Nucleus accumbens (tissue), 56 donors: ENCODE measurements around the gene RIC3.

Source experiments
- DNase-seq, 56 donors: peaks; one replicate each; lab custom pipeline; 2025; lab: John Stamatoyannopoulos, UW

RIC3 gene

DNA sequence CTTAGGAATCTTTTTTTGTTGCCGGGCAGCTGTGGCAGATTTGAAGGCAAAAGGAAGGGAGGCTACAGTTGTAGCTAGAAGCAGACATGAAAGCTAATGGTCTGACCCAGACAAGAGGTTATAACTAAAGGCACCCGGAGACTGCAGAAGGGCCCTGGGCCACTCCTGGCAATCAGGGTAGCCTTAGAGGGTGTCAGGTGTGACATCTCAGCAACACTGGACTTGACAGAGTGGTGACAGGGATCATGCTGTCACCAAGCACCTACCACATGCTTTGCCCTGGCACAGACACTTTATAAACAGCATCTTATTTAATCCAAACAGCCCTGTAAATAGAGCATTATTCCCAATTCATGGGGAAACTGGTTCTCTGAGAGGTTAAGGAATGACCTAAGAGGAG is 62.1 kb downstream of the RIC3 start:
- DNase-seq: no peak

DNA sequence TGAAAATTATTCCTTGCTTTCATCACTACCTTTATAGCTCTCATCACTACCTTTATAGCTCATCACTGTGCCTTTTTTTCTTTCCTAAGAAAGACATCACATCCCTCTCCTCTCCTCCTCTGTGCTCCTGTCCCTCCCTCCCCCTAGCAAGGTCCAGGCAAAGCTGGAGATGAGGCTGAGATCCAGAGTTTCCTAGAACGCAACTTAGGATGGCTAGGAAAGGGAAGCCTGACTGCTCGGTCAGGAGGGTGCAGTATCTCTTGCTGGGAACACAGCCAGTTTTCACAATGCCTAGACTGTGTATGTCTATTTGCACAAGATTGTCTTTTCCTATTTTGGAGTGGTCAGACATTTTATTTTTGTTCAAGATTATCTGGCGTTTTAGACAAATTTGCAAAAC is 63.2 kb downstream of the RIC3 start:
- DNase-seq: no peak

DNA sequence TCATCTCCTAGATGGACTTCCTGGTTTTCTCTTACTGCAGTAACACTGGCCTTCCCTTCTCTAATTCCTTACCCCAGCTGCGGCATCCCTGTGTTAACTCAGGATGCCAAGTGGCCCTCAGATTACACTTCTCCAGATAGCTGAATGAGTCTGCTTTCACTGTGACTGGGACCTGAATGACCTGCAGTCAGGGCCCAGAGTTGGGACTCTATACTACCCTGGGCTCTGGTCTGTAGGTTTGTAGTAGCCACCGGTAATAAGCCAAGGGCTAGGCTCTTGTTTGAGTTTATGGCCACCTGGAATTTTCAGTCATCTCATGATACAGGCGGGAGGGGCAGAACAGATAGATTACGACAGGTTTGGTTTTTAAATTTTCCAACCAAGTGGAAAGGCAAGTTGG is 63.7 kb downstream of the RIC3 start:
- no peak for DNase-seq

DNA sequence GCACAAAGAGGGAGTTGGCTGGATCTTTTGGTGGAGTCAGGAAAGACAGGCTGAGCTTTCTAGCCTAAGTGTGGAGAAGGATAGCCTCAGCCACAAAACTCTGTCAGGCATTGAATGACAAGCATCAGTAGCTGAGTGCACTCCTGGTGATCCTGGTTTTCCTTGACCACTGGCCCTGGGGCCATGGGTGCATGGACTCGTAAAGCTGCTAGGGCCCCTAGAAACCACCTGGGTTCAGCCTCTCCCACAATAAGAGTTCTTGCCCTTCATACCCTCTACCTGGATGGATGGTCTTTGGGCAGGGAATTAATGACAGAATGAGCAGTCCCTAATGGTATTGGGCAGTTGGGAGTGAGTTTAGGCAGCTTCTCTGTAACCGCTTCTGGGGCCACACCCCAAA is 64.9 kb downstream of the RIC3 start:
- no peak for DNase-seq

DNA sequence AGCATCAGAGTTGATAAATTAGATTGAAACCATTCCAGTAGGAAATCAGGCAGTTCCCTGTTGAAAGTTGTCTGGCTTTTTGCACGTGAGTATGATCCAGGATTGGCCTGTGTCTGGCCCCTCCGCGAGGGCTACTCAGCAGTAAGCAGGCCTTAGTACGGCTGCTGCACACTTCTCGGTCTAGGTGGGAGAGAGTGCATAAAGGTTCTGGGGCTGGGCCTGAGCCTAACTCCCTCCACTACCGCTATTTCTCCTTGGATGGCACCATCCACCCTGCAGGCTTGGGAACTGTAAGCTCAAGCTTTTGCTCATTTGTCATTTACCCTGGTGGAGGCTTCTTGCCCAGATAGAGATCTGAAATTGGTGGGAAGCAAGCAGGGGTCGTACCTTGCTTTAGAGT is 65.9 kb downstream of the RIC3 start:
- no peak for DNase-seq

DNA sequence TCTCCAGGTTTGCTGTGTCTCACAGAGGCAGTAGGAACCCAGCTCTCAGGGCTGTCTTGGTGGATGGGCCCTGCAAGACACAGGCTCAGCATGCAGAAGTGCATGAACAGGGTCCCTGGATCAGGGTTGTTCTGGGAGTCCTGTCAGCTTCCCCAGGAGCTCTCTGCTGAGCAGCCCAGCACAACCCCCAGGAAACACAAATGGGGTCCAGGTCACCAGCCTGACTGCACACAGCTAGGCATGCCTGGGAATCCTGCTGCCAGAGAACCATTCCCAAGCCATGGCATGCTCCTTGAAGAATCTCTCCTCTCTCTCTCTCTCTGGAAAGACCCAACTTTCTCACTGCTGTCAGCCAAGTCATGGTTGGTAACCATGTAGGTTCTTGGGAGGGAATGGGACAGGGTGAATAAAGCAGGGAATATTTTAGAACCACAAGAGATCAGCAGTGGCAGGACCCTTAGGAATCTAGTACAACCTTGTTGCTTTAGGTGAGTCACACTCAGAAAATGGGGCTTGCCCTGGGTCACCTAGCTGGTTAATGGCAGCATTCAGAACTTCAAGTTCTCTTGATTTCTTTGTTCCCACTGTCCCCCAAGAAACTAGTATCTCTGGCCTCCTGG is 66.4 kb downstream of the RIC3 start:
- DNase-seq: no peak

DNA sequence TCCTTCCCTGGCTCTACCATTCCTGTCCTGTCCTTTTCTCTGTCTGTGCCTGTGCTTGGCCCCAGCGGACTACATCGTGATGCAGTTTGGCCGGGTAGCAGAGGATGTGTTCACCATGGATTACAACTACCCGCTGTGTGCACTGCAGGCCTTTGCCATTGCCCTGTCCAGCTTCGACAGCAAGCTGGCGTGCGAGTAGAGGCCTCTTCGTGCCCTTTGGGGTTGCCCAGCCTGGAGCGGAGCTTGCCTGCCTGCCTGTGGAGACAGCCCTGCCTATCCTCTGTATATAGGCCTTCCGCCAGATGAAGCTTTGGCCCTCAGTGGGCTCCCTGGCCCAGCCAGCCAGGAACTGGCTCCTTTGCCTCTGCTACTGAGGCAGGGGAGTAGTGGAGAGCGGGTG is 67.4 kb downstream of the RIC3 start:
- no peak for DNase-seq

DNA sequence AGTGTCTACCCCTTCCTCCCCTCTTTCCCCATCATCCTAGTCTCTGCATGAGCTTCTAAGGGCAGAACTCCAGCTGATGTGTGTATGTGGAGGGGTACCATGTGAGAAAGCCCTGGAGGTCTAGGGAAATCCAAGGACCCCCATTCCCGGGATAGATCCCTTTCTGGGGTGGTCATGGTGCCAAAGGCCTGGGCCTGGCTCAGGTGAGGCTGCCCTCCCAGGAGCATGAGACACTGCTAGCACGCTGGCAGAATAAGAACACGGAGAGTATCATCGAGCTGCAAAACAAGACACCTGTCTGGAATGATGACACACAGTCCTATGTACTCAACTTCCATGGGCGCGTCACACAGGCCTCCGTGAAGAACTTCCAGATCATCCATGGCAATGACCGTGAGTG is 68.2 kb downstream of the RIC3 start:
- DNase-seq: no peak

DNA sequence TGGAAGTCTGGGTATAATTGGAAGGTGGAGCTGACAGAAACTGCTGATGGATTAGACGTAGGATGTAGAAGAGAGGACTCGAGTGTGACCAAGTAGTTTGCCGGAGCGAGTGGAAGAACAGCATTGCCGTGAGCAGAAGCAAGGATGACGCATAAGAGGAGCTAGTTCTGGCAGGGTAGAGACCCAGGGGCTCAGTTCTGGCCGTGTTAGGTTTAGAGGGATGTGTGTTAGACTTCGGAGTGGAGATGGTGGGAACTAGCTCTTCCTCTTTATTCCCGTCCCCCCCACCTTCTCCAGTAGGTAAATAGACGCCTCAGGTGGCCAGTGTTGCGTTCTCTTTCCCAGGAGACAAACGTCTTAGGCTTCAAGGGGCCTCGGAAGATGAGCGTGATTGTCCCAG is 68.7 kb downstream of the RIC3 start:
- no peak for DNase-seq

DNA sequence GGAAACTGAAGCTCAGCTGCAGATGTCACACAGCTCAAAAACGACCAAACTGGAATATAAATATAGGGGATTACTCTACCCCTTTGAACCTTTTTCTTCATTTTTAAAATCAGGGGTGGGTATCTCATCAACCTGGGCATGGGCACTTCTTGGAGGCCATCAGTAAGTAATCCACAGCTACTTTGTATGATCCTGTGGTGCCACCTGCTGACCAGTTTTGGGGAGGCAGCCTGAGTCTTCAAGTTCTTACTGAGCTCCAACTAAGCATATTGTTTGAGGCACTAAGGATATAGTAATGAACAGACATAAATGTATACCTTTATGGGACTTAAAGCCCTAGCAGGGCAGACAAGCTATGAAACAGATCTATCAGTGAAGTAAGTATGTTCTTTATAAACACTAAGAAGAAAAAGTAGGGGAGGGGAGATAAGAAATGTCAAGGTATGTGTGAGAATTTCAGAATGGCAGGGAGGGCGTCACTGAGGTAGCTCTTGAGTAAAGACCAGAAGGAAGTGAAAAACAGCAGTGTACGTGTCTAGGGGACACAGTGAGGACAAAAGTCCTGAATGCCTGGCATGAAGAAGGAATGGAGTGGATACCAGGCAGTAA is 69.4 kb downstream of the RIC3 start:
- DNase-seq: peak in 39 of 56 donors; percentile 18 to 87 (median 53)

DNA sequence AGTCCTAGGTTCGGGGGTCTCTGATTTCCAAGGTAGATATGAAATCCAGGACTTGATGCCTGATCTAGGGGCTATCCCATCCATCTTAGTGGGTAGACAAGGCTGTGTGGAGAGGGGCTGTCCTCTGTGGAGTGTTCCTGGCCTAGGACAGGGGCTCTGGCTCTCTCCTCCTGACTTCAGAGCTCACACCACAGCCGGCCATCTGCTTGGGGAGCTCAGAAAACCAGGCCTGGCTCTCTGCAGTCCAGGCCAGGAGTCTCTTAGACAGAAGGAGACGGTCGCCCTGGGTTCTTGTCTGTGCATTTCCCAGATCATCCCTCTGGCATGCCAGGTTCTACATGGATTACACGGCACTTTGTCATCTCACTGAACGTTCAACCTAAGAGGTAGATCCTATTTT is 69.9 kb downstream of the RIC3 start:
- DNase-seq: no peak

DNA sequence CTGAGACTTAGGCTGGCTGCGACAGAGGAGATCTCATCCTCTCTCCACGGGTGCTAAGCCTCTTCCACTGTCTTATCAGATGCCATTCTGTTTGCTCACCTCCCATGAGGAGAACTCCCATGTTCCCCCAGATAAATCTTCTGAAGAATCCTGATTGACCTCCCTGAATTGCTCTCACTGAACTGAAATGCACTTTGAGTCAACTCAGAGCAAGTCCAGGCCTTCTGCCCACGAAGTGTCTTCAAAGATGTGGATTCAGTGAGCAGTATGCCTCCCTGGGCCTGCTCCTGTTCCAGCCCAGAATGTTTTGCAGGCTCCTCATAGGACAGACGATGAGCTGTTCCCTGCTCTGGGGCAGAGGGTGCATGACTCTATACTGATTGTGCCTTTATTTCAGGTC is 70.5 kb downstream of the RIC3 start:
- DNase-seq: no peak

DNA sequence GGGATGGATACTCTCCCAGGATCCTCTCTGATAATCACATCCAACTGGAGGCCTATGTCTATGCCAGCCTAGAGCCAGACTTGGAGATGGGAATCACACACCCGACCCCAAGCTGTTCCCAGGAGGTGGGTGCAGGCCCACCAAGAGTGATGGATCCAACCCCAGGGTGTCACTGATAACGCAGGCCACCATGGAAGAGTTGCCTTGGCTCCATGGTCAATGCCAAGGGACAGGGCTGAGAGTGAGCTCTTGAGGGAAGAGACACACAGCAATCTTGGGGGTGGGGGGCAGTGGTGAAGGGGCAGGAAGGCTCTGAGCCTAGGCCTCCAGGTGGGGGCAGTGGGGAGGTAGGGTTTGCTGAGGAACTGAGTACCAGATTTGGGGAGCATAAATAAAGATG is 70.9 kb downstream of the RIC3 start:
- DNase-seq: no peak

DNA sequence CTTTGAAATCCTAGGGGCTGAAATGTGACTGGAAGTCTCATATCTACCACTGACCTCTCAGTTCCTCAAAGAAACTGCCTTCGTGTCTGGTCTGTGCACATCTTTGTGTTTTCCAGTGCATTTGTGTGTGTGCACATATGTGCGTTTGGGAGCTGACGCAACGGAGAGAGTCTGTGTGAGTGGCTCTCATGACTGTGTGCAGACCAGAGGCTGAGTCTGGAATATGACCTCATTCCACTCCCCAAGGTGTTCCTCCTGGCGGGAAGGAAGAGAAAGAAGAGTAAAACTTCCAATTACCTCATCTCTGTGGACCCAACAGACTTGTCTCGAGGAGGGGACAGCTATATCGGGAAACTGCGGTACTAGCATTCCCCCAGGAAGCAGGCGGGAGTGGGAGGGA is 71.4 kb downstream of the RIC3 start:
- no peak for DNase-seq

DNA sequence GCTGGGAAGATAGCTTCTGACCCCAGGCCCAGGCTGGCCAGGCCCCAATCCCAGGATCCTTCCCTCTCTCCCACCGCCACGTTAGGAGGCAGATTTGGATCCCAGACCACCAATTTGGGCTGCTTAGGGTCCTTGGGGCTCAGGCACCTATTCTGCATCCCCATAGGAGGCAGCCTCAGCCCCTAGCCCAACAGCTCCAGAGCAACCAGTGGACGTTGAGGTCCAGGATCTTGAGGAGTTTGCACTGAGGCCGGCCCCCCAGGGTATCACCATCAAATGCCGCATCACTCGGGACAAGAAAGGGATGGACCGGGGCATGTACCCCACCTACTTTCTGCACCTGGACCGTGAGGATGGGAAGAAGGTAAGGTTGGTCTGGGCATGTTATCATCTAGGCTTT is 71.8 kb downstream of the RIC3 start:
- no peak for DNase-seq

DNA sequence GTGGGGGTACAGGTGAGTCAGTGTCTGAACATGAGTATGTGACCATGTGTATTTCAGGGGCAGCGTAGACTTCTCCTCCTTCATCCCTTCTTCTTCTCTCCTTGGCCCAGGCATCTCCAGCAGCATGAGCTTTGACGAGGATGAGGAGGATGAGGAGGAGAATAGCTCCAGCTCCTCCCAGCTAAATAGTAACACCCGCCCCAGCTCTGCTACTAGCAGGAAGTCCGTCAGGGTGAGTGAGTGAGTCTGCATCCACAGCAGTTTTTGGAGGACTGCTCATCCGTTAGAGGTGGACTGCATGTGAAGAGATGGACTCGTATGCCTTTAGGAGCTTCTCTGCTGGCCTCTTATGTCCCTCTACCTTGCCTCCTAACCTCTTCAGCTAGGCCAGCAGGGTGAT is 72.2 kb downstream of the RIC3 start:
- DNase-seq: no peak

DNA sequence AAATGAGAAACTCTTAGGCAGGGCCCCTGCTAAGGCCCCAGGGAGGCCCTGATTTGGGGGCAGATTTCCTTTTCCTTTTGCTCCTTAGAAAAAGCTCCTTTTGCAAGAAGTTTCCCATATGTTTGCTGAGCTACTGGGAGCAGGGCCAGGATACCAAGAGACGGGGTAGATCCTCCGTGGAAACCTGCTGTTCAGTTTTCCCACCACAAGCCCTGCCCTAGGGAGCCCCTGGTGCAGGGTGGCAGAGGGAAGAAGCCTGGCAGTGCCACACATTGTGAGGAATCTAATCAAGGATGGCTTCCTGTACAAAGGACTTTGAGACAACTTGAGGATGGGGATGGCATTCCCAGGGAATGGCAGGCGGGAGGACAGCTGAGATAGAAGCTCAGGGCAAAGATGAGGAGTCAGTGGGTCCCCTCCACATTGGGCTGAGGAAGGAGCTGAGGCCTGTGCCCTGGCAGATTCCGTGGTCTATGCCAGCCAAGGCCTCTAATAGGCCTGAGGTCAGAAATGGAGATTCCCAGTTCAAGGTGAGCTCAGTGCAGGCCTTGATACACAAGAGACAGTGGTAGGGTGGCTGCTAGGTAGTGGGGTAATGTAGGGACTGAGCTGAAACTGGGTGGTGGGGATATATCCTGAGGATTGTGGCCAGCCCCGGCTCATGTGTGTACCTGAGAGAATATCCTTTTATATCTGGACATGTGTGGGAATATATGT is 72.9 kb downstream of the RIC3 start:
- DNase-seq: no peak

DNA sequence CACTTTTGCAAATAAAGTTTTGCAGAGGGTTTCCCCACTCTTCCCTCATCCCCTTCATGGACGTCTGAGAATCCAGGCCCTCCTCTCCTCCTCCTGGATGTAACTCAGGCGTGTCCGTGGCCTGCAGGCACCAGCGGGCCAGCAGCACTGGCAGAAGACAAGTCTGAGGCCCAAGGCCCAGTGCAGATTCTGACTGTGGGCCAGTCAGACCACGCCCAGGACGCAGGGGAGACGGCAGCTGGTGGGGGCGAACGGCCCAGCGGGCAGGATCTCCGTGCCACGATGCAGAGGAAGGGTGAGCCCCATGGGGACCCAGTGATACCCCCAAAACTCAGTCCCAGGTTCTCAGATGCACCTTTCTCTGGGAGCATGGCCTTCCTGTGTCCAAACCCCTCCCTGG is 73.5 kb downstream of the RIC3 start:
- DNase-seq: no peak

DNA sequence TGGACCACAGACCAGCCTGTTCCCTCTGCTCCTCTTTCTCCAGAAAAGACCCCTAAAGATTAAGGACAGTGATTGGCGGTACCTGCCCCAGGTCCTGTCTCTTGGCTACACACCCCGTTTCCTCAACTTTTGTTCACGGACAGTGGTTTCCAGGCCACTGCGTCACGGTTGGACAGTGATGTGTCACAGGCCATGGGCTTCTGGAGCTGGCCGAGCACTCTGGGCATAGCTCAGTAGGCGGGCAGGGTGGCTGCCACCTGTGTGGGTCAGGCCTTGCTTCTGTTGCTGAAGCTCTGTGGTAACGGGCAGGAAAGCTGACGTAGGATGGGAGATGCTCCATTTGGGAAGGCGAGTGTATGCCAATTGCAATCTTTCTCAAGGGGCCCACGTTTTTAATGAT is 74.2 kb downstream of the RIC3 start:
- DNase-seq: no peak

DNA sequence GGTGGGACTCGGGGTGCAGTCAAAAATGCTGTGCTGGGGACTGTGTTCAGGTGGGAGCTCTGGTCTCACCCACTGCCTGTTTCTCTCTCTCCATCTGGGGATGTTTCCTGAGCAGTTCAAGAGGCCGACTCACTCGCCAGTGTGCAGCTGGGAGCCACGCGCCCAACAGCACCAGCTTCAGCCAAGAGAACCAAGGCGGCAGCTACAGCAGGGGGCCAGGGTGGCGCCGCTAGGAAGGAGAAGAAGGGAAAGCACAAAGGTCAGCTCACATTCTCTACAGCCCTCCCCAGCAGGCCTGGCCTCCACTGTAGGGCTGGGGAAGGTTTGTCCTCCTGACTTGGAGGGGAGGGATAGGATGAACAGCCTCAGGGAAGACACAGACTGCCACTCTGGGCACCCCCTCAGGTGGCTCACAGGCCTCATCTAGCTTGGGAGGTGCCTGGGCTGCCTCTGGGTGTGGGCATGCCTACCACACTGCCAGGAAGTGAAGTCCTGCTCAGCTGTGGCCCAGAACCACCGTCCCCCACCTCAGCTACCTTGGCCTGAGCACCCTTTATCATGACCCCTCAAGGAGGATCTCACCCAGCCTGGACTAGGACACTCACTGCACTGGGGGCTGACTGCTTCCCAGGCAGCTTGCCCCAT is 74.8 kb downstream of the RIC3 start:
- DNase-seq: no peak

DNA sequence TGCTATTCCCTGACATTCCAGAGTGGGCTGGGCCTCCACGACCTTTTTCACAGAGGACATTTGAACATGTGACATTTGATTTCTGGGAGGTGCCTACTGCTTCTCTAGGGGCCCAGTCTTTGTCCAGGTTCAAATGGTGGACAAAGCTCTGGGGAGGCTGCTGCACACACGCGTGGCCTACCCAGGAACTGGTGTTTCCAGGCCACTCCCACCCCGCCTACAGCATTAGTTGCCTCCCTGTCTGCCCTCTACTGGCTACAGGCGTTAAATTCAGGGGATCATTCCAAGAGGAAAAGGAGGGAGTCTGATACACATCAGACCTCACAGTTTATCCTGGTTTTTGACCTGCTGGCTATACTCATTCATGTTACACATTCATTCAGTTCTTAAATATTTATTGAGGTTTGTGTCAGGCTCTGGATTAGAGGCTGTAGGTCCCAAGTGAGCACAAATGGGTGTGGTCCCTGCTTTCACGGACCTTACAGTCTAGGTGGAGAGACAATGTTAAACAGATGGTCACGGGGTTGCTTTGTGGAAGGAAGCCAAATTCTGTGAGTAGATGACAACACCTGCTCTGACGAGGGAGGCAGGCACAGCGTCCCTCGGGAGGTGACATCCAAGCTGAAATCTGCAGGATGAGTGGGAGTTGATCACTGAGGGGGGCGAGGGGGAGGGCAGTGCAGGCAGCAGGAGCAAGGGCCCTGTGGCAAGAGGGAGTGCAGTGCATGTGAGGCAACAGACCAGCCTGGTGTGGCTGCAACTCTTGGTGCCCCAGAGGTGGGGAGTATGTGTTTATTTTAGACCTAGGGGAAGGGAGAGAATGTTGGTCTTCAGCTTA is 76.0 kb downstream of the RIC3 start:
- DNase-seq: peak in 19 of 56 donors; percentile 13 to 59 (median 31)
